C4-2B (cell line): Measurements from ENCODE around the gene LRCOL1.

Source experiments
- H3K27ac ChIP-seq: fragments of 450-650 bp; 2 replicates; pipeline ENCODE4 v1.5.1; 2017
- ZFX ChIP-seq: fragments of 450-650 bp; IDR thresholded peaks from 2 replicates; pipeline ENCODE4 v1.6.1; 2017
- TF ChIP-seq, protein P1 (sequence below): fragments of 450-650 bp; conservative IDR thresholded peaks from 2 replicates; pipeline ENCODE4 v1.5.1; 2017; ENCODE audit warnings: mild to moderate bottlenecking

The LRCOL1 gene

DNA sequence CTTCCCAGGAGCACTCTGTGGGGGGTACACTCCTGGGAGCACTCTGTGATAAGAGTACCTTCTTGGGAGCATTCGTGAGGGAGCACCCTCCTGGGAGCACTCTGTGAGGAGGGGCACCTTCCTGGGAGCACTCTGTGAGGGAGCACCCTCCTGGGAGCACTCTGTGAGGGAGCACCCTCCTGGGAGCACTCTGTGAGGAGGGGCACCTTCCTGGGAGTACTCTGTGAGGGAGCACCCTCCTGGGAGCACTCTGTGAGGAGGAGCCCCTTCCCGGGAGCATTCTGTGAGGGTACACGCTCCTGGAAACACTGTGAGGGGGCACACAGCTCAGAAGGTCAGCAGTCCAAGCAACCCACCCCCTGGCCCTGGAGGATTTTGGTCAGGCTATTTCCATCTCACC is 22.6 kb downstream of the LRCOL1 start:
- TF ChIP-seq, protein P1, sequence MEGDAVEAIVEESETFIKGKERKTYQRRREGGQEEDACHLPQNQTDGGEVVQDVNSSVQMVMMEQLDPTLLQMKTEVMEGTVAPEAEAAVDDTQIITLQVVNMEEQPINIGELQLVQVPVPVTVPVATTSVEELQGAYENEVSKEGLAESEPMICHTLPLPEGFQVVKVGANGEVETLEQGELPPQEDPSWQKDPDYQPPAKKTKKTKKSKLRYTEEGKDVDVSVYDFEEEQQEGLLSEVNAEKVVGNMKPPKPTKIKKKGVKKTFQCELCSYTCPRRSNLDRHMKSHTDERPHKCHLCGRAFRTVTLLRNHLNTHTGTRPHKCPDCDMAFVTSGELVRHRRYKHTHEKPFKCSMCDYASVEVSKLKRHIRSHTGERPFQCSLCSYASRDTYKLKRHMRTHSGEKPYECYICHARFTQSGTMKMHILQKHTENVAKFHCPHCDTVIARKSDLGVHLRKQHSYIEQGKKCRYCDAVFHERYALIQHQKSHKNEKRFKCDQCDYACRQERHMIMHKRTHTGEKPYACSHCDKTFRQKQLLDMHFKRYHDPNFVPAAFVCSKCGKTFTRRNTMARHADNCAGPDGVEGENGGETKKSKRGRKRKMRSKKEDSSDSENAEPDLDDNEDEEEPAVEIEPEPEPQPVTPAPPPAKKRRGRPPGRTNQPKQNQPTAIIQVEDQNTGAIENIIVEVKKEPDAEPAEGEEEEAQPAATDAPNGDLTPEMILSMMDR = no peak
- no peak for TF ChIP-seq ZFX
- H3K27ac ChIP-seq = no peak overlapping the region

DNA sequence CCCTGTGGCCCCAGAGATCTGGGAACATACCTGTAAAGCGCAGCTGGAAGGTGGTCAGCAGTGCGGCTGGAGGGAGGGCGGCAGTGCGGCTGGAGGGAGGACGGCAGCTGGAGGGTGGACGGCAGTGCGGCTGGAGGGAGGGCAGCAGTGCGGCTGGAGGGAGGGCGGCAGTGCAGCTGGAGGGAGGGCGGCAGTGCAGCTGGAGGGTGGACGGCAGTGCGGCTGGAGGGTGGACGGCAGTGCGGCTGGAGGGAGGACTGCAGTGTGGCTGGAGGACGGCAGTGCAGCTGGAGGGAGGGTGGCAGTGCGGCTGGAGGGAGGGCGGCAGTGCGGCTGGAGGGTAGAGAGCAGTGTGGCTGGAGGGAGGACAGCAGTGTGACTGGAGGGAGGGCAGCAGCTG is 23.5 kb downstream of the LRCOL1 start:
- TF ChIP-seq, protein P1 = no peak
- TF ChIP-seq ZFX = no peak

DNA sequence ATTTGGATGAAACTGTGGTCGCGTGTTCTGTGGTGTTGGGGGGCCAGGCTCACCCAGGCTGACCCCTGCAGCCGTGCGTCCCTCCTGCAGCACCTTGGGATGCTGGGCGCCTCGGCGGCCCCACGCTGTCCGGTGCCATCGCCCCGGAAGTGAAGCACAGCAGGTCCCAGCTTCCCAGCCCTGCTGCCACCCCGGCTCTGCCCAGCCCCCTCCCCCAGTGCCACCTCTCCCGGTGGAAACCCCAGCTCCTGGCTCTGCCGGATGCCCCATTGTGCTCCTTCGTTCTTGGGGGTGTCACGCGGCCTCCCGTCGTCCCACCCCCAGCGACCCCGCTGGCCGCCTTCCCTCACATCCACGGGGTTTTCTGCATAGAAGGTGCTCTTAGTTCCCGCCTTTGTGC is 25.2 kb downstream of the LRCOL1 start:
- no peak overlapping the region for H3K27ac ChIP-seq
- TF ChIP-seq ZFX = no peak
- TF ChIP-seq, protein P1 = no peak

More for the DNA sequence above, 23.5 kb downstream of the LRCOL1 start:
- no peak overlapping the region for H3K27ac ChIP-seq

DNA sequence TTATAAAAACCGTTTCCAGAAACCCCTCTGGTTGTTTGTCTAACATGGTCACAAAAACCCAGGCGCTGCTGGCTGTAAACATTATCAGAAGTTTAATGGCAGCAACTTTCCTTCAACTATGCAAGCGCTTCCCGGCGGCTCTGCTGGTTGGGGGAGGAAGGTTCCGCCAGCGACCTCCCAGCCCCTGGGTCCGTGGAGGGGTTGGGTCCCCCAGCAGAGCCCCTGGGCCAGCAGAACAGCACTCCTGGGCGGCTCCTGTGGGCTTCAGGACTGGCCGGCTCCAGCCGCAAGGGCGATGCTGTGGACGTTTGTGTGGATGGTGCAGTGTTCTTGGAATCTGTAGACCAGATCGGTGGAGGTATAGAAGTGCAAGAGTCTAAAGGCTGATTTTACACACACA is 26.0 kb downstream of the LRCOL1 start:
- no peak overlapping the region for H3K27ac ChIP-seq
- TF ChIP-seq ZFX = no peak
- TF ChIP-seq, protein P1 = no peak

DNA sequence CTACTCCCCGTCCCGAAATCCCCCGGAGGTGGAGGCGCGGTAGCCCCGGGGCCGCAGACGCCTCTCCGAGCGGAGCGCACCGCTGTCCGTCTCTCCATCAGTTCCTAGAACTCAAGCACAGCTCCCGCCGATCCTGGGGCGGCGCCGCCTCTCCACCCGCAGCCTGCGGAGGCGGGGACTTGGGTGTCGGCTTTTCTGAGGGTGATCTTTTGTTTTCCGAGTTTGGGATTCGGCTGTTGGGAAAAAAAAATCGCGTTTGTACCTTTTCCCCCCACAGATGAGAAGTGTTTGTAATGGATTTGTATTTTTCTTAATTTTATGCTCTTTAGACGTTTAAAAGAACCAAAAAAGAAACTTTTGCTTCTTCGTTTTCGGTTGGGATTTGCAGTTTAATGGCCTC is 26.6 kb downstream of the LRCOL1 start:
- TF ChIP-seq, protein P1 = no peak
- no peak for TF ChIP-seq ZFX
- H3K27ac ChIP-seq = no peak overlapping the region

DNA sequence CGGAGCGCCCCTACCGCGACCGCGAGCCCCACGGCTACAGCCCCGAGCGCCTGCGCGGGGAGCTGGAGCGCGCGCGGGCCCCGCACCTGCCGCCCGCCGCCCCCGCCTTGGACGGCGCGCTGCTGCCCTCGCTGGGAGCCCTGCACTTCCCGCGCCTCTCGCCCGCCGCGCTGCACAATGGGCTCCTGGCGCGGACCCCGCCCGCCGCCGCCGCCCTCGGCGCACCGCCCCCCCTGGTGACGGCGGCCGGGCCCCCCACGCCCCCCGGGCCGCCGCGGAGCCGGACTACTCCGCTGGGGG is 27.0 kb downstream of the LRCOL1 start:
- H3K27ac ChIP-seq = no peak overlapping the region
- TF ChIP-seq, protein P1 = no peak
- TF ChIP-seq ZFX = no peak

DNA sequence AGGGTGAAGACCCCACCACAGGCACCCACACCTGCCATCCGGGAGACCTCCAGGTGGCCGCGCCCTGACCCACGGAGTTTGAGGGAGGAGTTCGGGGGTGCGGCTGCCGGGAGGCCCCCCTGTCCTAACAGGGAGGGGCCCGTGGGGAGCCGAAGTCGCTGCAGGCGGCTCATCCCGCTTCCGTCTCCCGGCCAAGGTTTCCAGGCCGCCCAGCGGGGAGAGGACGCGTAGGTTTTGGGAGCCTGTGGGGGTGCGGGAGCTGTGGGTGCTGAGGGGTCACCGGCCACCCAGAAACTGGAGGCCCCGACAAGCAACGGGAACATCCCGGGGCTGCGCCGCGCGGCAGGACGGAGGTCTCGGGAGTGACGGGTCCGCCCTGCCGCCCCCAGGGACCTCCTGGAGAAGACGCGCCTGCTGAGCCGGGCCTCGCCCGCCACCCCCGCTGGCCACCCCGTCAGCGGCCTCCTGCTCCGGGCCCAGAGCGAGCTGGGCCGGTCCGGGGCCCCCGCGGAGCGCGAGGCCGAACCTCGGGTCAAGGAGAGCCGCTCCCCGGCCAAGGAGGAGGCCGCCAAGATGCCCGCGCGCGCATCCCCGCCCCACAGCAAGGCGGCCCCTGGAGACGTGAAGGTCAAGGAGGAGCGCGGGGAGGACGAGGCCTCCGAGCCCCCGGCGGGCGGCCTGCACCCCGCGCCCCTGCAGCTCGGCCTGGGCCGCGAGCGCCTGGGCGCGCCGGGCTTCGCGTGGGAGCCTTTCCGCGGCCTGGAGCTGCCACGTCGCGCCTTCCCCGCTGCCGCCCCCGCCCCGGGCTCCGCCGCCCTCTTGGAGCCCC is 27.6 kb downstream of the LRCOL1 start:
- TF ChIP-seq, protein P1 = no peak
- TF ChIP-seq ZFX = no peak
- no peak overlapping the region for H3K27ac ChIP-seq
